ENCODE results near the gene FAM78A.

The FAM78A gene, protein sequence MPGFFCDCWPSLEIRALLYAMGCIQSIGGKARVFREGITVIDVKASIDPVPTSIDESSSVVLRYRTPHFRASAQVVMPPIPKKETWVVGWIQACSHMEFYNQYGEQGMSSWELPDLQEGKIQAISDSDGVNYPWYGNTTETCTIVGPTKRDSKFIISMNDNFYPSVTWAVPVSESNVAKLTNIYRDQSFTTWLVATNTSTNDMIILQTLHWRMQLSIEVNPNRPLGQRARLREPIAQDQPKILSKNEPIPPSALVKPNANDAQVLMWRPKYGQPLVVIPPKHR

DNA sequence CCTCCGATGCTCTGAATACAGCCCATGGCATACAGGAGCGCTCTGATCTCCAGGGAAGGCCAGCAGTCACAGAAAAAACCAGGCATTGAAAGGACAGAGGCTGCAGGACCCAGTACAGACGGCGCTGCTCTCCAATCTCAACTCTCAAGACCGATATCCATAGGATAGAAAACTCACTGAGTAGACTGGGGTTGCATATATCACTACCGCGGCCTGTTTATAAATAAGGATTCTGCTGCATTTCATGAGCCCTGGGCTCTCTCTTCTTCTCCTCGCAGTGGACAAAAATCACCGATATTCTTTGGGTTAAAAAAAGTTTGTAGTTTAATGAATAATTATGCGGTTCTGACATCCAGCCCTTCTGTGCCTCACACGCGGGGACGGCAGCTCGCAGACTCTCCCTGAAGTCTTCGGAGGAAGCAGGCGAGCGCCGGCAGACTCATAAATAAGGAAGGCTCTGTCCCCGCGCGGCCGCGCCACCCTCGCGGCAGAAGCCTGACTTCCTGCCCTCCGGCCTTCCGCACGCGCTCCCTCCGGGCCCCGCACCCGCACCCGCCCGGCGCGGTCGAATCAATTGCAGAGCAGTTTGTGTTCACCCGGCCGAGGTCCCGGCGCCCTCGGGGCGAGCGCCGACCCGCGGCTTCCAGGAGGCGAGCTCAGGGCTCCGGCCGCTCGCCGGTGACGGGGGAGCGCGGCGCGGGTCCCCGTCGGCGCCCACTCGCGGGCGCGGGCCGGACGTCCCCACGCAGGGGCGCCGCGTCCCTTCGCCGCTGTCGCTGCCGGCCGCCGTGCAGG, at the start of gene FAM78A:
TSS of gene FAM78A (minus strand) at position 417 of the 795 bp plus-strand sequence. CDS start at position 86, 331 bp downstream.
- POLR2A ChIA-PET = no interaction called here

DNA sequence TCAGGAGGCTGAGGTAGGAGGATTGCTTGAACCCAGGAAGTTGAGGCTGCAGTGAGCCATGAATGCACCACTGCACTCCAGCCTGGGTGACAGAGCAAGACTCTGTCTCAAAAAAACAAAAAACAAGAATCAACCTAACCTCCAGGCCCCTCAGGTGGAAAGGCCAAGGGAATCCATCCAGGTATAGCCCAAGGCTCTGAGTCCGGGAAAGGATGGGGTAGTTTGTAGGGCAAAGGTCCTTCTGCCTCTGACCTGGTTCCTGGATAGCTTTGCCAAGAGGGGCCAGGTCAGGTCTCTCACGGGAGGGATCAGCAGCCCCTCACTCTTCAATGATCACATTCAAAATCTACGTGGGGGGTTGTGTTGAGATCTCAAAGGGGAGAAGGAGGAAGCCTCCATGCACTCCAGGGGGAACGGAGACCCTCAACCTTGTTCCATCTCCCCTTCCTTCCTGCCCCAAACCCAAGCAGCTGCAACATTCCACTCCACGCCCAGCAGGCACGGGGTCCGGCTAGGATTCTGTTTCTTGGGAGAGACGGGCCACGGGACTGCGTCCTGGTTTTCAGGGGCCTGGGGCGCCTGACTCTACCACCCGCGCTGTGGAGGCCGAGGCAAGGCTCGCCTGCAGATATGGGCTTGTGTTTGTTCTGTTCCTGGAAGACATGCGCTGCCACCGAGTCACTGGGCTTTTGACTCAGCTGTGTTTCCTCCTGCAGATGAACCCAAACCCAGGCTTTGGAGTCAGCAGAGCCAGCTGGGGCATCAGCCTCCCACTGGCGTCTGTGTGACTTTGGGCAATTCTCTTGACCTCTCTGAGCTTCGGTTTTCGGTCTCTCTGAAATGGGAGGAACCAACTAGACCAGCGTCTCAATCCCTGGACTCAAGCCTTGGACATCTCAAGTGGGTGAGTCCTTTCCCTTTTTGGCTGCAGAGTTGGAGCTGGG, 48.7 kb upstream of the FAM78A start:
- ChIA-PET CTCF (interaction anchor here (1.7 to 8.2 kb wide), 3 partner anchors 11 to 25 kb away, joined by 5 to 67 read pairs (median 5); no protein-coding TSS in a partner anchor), POLR2A (no interaction called here)
- no peak overlapping the region for H3K4me3 ChIP-seq (ENCODE audit: low read depth, low read length)
- TF ChIP-seq, protein P1, sequence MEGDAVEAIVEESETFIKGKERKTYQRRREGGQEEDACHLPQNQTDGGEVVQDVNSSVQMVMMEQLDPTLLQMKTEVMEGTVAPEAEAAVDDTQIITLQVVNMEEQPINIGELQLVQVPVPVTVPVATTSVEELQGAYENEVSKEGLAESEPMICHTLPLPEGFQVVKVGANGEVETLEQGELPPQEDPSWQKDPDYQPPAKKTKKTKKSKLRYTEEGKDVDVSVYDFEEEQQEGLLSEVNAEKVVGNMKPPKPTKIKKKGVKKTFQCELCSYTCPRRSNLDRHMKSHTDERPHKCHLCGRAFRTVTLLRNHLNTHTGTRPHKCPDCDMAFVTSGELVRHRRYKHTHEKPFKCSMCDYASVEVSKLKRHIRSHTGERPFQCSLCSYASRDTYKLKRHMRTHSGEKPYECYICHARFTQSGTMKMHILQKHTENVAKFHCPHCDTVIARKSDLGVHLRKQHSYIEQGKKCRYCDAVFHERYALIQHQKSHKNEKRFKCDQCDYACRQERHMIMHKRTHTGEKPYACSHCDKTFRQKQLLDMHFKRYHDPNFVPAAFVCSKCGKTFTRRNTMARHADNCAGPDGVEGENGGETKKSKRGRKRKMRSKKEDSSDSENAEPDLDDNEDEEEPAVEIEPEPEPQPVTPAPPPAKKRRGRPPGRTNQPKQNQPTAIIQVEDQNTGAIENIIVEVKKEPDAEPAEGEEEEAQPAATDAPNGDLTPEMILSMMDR (IDR thresholded peaks at IDR 0.05; ENCODE audit: insufficient read depth, low read length, missing control alignments) = no peak
- no peak for DNase-seq (ENCODE audit: low read depth, low spot score)

More for the DNA sequence above, at the start of gene FAM78A:
- no peak for DNase-seq (ENCODE audit: low read depth, low spot score)
- H3K4me3 ChIP-seq (ENCODE audit: low read depth, low read length) = peak within 1 kb of the TSS; percentile 48
- CTCF ChIA-PET = no interaction called here
- TF ChIP-seq, protein P1 (IDR thresholded peaks at IDR 0.05; ENCODE audit: insufficient read depth, low read length, missing control alignments) = no peak

DNA sequence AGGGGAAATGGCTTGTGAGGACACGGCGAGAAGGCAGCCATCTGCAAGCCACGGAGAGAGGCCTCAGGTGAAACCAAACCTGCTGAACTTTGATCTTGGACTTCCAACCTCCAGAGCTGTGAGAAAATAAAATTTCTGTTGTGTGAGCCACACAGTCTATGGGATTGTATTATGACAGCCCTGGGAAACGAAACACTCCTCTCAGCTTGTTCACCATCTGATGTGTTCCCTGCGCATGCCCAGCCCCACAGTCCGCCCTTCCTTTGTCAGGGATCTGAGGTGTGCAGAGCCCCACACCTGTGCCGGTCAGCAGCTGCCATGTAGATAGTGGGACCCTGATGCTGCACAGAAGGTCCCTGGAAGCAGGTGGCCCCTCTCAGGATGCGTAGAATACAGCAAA, 47.3 kb upstream of the FAM78A start:
- DNase-seq (ENCODE audit: low read depth, low spot score) = no peak
- no peak overlapping the region for H3K4me3 ChIP-seq (ENCODE audit: low read depth, low read length)
- TF ChIP-seq, protein P1 (IDR thresholded peaks at IDR 0.05; ENCODE audit: insufficient read depth, low read length, missing control alignments) = no peak
- ChIA-PET POLR2A (no interaction called here), CTCF (interaction anchor here (1.0 to 8.2 kb wide), 4 partner anchors 9 to 145 kb away, joined by 3 to 67 read pairs (median 5); no protein-coding TSS in a partner anchor)

DNA sequence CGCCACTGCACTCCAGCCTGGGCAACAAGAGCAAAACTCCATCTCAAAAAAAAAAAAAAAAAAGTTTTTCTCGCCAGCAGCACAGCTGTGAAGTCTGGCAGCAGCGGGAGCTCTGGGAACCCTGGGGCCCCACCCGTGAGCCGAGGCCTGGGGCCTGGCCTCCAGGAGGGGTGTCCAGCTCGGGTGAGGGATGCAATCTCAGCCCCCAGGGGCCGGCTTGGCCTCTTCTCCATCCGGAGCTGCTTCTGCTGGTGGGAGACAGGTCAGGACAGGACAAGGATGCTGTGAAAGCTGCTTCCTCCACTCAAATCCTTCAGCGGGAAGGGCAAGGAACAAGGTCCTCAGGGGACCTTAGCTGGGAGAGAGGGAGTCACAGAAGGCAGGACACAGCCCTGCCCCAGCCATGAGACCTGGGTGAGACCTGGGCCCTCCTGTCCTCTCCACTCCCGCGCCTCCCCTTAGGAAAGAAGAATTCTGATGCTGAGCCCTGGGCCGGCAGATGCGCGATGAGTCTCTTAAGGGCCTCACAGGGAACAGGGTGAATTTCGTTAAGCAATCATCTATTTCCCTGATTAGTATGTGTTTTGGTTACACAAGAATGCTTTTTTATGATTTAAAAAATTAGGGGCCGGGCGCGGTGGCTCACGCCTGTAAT, 43.8 kb upstream of the FAM78A start:
- DNase-seq (ENCODE audit: low read depth, low spot score) = no peak
- TF ChIP-seq, protein P1 (IDR thresholded peaks at IDR 0.05; ENCODE audit: insufficient read depth, low read length, missing control alignments) = no peak
- H3K4me3 ChIP-seq (ENCODE audit: low read depth, low read length) = no peak overlapping the region
- CTCF ChIA-PET = no interaction called here
- POLR2A ChIA-PET = no interaction called here

DNA sequence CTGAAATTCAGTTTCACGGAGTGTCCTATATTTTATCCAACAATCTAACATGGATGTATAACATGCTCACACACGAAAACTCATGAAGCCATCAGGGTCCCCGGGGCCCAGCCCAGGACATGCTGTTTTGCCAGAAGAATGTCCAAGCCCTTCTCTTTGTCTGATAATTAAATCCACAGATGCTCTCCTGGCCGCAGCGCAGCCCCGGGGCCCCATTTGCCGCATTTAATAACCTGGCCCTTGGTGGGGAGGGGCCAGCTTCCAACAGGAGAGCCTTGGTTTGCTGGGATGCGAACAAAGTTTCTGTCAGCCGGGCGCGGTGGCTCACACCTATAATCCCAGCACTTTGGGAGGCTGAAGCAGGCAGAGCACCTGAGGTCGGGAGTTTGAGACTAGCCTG, 43.2 kb upstream of the FAM78A start:
- no peak for DNase-seq (ENCODE audit: low read depth, low spot score)

More for the DNA sequence above, 43.2 kb upstream of the FAM78A start:
- TF ChIP-seq, protein P1 (IDR thresholded peaks at IDR 0.05; ENCODE audit: insufficient read depth, low read length, missing control alignments) = no peak
- POLR2A ChIA-PET = no interaction called here
- CTCF ChIA-PET = no interaction called here
- no peak overlapping the region for H3K4me3 ChIP-seq (ENCODE audit: low read depth, low read length)

Measured in AG04449 (cell line).